Measurements from ENCODE around the gene IFNA5.

- no peak for TF ChIP-seq CTCF (IDR thresholded peaks at IDR 0.05 in 2 of 3, conservative IDR thresholded peaks at IDR 0.05 in 1 of 3; ENCODE audit: borderline replicate concordance in 1 of 3, insufficient read depth in 1 of 3, low read depth in 2 of 3, low read length in 2 of 3)
- TF ChIP-seq POLR2AphosphoS5 (IDR thresholded peaks at IDR 0.05; ENCODE audit: low read depth, low read length) = no peak
- no peak for TF ChIP-seq POLR2A (IDR thresholded peaks at IDR 0.05; ENCODE audit: borderline replicate concordance, extremely low read depth, insufficient read depth, insufficient read length)
- no peak for TF ChIP-seq ELF1 (IDR thresholded peaks at IDR 0.05; ENCODE audit: borderline replicate concordance, low read depth)
- TF ChIP-seq MAX (IDR thresholded peaks at IDR 0.05) = no peak
- no peak for TF ChIP-seq REST (IDR thresholded peaks at IDR 0.05; ENCODE audit: low read depth)
- no peak for TF ChIP-seq YY1 (IDR thresholded peaks at IDR 0.05; ENCODE audit: extremely low read depth, insufficient replicate concordance, low read depth, low read length)
- TF ChIP-seq RAD21 (IDR thresholded peaks at IDR 0.05; ENCODE audit: low read depth) = no peak
Measured at GRCh38 chr9:21268347-21268657, 36.8 kb downstream of the IFNA5 start.

Measured in HCT116 (cell line).